Measurements from ENCODE around the gene TMEM106B. TPM values are rescaled to one million over a fixed set of nuclear protein-coding genes. Genes with fewer than 3 reads are reported as not detected.

Gene TMEM106B
- total RNA-seq, 1 donor from 2014 or later = 21.1 TPM

Other genes starting within 250 kb of the TMEM106B start
- under 0.01 TPM in 2 replicates for gene VWDE, start 192.6 kb downstream of the TMEM106B start, total RNA-seq